BE2C (cell line): ENCODE data around the gene PDZK1.

Experiments
- DNase-seq: peaks from one replicate; pipeline ENCODE4 v3.0.0-alpha.2; 2020
- H3K27me3 ChIP-seq: fragments of 250-450 bp; sonication (Bioruptor Pico); 2 replicates; pipeline ENCODE4 v1.5.1; 2020; ENCODE audit warnings: mild to moderate bottlenecking
- H3K36me3 ChIP-seq: fragments of 250-450 bp; sonication (Bioruptor Pico); 2 replicates; pipeline ENCODE4 v1.5.1; 2020; ENCODE audit warnings: mild to moderate bottlenecking
- H3K4me1 ChIP-seq: fragments of 250-450 bp; sonication (Bioruptor Pico); 2 replicates; pipeline ENCODE4 v1.5.1; 2020
- H3K4me3 ChIP-seq: 2 replicates; pipeline ENCODE4 v1.5.1; 2011; ENCODE audit warnings: low read depth, low read length
- H3K9me3 ChIP-seq: fragments of 250-450 bp; sonication (Bioruptor Pico); 2 replicates; pipeline ENCODE4 v1.5.1; 2020
- CTCF ChIP-seq: IDR thresholded peaks from 2 replicates; pipeline ENCODE4 v1.5.1; 2012; ENCODE audit warnings: mild to moderate bottlenecking, low read depth, low read length

PDZK1 gene

GRCh38 chr1:145714524-145715111 lies 7.5 kb upstream of the PDZK1 start:
- Histone ChIP-seq H3K27me3 (no peaks in the 10 kb centered on the region), H3K9me3 (no peaks in the 10 kb centered on the region), H3K36me3 (no peaks in the 10 kb centered on the region), H3K4me3 (no peak overlapping the region), H3K4me1 (no peaks in the 10 kb centered on the region)
- no peak for TF ChIP-seq CTCF
- DNase-seq, result no peak

- Histone ChIP-seq H3K9me3 (no peaks in the 10 kb centered on the region), H3K4me3 (no peak overlapping the region), H3K36me3 (no peaks in the 10 kb centered on the region), H3K4me1 (no peaks in the 10 kb centered on the region), H3K27me3 (no peaks in the 10 kb centered on the region)
- no peak for TF ChIP-seq CTCF
- DNase-seq, result no peak
Observed at GRCh38 chr1:145711213-145711651, 4.1 kb upstream of the PDZK1 start.

- no peak overlapping the region for H3K4me3 ChIP-seq
- H3K36me3 ChIP-seq, result no peaks in the 10 kb centered on the region
- TF ChIP-seq CTCF, result no peak
- DNase-seq, result no peak
- no peaks in the 10 kb centered on the region for H3K9me3 ChIP-seq
- no peaks in the 10 kb centered on the region for H3K27me3 ChIP-seq
- H3K4me1 ChIP-seq, result no peaks in the 10 kb centered on the region
Observed at GRCh38 chr1:145710291-145711027, 3.3 kb upstream of the PDZK1 start.

GRCh38 chr1:145708063-145708462 lies 895 bp upstream of the PDZK1 start:
- Histone ChIP-seq H3K4me1 (no peaks in the 10 kb centered on the region), H3K9me3 (no peaks in the 10 kb centered on the region), H3K27me3 (no peaks in the 10 kb centered on the region; the same call in 1 of the 2 replicates), H3K4me3 (no peak overlapping the region), H3K36me3 (no peaks in the 10 kb centered on the region)
- TF ChIP-seq CTCF, result no peak
- DNase-seq, result no peak

GRCh38 chr1:145706086-145706664 lies 993 bp downstream of the PDZK1 start:
- H3K27me3 ChIP-seq, result no peaks in the 10 kb centered on the region; the same call in 1 of the 2 replicates
- no peaks in the 10 kb centered on the region for H3K9me3 ChIP-seq
- TF ChIP-seq CTCF, result no peak
- DNase-seq, result no peak
- no peak overlapping the region for H3K4me3 ChIP-seq
- no peaks in the 10 kb centered on the region for H3K36me3 ChIP-seq
- H3K4me1 ChIP-seq, result no peaks in the 10 kb centered on the region

GRCh38 chr1:145705622-145706021 lies 1.5 kb downstream of the PDZK1 start:
- TF ChIP-seq CTCF, result no peak

More at GRCh38 chr1:145705622-145706021, 1.5 kb downstream of the PDZK1 start:
- DNase-seq, result no peak
- Histone ChIP-seq H3K9me3 (no peaks in the 10 kb centered on the region), H3K27me3 (no peaks in the 10 kb centered on the region; the same call in 1 of the 2 replicates), H3K4me3 (no peak overlapping the region), H3K36me3 (no peaks in the 10 kb centered on the region), H3K4me1 (no peaks in the 10 kb centered on the region)
